GM03348 (cell line): ENCODE data around the gene KCNE3.
A peak's percentile ranks its signal among the peaks of the same experiment; 100 is the strongest.

Experiments used
- DNase-seq: peaks from one replicate; pipeline ENCODE4 v3.0.0; 2012; ENCODE audit warnings: low spot score

KCNE3 gene

DNA sequence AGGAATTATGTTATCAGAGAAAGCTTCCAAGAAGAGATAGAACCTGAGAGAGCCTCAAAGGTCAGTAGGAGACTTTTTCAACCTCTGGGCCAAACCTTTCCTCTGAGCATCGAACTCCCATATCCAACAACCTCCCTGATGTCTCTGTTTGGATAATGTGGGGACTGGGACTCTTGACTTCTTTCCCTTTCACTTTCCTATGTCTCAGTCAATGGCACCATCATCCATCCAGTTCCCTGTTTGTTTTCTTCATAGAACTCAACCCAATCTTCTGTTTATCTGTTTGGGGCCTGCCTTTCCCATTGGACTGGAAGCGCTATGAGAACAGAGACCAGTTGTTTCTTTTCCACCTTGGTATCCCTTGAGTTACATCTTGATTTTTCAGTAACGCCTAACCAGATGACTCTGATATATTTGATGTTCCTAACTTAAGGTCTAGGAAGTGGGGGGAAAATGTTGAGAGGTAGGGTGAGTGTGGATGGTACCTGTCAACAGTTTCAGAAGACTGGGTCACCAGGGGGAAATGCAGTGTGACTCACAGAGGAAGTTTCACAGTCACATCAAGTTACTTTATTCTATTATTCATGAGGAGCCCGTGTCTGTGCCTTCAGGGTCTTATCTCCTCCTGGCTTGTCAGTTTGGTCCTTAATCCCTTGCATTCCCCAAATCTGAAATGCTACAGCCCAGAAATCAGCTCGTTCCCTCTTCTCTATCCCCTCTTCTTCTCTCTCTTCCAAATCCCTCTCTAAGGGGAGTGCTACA is 4.5 kb upstream of the KCNE3 start:
- no peak for DNase-seq

DNA sequence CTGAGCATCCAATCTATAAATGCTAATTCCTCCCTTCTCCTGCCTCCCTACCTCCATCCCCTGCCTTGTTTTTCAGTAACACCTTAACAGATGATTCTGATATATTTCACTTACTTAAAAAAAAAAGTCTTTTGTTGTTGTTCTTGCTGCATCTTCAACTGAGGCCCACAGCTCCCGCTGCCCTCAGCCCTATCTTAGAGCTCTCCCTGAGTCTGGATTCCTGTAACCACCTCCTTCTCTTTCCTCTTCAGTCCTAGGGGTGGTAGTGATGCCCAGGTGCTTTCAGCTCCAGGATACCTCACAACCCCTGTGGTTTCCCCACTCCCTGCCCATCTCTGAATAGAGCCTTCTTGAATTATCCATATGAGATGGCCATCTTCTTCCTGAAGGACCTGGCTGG is 3.7 kb upstream of the KCNE3 start:
- no peak for DNase-seq

DNA sequence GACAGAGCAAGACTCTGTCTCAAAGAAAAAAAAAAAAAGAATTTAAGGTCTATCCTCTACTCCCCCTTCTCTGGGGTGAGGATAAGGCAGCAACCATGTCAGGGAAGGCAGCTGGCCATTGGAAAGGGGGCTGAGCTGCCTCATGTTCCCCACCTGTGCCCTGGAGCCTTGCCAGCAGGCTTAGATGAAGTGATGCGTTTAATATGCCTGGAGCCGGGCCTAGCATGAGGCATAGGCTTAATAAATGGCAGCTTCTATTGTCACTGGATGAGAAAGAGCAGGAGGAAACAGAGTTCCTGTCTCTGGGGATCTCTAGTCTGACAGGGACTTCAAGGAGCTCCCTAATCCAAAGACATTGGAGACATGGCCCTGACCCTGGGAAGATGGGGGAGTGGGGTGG is 3.2 kb upstream of the KCNE3 start:
- DNase-seq: no peak

DNA sequence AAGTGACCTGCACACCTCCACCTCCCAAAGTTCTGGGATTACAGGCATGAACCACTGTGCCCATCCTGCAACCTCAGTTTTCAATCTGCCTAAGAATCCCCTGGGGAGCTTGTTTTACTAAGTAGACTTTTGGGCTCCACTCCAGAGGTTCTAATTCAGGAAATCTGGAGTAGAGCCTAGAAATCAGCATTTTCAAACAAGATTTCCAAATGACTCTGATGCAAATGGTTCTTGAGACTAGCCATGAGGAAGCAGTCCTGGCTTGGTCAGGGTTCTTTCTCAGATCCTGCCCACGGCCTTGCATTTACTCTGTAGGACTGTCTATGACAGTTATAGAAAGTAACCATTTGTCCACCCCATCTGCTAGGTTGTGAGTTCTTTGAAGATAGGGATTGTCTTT is 1.6 kb upstream of the KCNE3 start:
- no peak for DNase-seq

DNA sequence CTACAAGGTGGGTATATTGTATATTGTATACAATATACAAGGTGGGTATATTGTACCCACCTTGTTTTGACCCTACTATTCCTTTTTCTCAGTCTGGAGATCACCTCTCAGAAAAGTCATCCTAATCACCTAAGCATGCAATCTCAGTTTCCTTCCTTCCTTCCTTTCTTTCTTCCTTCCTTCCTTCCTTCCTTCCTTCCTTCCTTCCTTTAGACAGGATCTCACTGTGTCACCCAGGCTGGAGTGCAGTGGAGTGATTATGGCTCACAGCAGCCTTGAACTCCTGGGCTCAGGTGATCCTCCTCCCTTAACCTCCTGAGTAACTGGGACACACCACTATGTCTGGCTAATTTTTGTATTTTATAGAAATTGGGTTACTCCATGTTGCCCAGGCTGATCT is 1.2 kb upstream of the KCNE3 start:
- DNase-seq: no peak

DNA sequence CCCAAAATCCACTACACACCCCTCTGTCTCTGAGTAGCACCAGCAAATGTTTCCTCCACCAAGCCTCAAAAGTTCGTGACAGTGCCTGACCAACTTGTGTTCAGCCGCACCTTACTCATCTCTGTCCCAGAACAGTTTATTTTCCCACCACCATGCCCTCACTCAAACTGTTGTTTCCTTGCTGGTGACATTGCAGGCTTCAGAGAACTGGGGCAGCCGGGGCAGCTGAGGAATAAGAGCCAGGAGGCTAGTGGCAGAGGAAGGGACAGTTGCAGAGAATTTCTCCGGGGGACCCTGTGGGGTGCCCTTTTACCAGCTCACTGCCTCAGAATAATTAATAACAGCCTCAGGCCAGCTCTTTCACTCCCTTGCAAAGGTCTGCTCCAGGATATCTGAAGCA is 709 bp upstream of the KCNE3 start:
- no peak for DNase-seq

DNA sequence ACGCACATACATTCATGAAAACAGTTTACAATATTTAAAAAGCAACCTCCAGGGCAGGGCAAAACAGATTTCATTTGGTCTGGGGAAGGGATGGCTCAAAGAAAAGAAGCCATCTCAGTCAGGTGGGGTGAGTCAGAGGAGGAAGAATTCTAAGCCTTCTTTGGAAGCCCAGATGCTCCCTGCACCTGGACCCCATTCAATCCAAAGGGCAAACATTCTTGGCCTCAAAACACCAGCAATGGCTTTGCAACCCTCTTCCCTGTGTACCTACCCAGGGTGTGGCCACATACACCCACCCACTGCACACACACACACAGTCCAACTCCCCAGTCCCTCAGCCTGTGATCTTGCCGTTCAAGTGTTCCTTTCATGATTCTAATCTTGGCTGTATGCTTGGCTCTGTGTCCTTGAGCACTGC is 2.0 kb downstream of the KCNE3 start:
- no peak for DNase-seq

DNA sequence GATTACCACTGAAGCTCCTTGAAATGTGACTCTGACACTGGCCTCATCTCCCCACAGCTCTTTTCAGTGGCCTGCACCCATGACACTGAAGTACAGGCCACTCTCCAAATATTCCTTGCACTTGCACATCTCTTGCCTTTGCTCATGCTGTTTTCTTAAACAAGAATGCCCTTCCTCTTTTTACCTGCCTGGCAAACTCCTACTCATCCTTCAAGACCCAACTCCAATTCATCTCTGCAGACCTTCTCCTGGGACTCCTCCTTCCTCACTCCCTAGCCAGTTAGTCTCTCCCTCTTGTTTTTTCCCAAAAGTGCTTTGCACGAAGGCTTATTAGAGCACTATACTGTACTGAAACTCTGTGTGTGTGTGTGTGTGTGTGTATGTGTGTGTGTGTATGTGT is 2.6 kb downstream of the KCNE3 start:
- DNase-seq: no peak

DNA sequence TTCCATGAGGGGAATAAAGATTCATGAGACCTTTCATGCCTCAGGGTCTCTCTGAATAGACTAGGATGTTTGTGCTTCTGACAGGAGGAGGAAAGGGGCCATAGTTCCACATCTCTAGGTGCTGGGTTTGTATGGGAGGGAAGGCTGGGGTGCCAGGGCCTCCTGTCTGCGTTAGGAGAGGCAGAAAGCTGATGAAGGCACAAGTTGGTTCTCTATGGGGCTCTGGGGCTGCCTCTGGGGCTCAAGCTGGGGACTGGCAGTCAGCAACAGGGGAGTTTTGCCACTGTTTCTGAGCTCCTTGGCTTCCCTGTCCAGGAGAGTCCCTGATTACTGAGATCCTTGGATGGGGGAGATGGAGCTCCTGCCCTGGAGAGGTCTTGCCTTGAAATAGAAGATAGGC is 4.1 kb downstream of the KCNE3 start:
- DNase-seq: no peak

DNA sequence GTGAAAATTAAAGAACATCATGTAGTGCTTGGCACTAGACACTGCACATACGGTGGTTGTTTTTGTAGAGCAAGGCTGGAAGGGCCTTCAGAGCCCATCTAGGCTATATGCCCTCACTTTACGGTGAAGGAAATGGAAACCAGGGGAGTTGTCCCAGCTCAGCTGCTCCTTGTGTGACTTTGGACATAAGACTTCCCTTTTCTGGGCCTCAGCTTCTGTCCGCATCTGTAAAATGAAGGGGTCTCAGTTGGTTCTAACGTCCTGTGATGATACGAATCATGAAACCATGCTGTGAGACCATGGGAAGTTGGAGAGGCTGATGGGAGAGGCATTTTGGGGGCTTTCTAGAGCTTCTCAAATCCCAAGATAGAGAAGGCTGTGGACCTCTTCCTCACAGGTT is 4.7 kb downstream of the KCNE3 start:
- no peak for DNase-seq

DNA sequence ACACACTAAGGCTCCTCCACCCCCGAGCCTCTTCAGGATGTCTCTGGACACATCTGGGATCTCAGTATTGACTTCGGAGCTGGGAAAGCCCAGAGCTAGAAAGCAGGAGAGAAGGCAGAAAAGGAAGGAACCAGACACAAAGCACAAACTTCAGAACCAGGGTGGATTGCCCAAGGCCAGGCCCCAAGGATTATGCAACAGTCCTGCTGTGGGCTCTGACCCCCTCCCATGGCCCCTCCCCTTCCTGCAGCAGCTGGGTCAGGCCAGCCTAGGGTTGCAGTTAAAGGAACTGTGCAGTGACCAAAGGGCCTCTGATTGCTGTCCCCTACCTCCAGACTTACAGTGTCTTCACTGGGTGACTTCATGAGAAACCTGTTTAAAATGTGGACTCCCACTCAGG is 5.3 kb downstream of the KCNE3 start:
- peak; percentile 63 for DNase-seq

DNA sequence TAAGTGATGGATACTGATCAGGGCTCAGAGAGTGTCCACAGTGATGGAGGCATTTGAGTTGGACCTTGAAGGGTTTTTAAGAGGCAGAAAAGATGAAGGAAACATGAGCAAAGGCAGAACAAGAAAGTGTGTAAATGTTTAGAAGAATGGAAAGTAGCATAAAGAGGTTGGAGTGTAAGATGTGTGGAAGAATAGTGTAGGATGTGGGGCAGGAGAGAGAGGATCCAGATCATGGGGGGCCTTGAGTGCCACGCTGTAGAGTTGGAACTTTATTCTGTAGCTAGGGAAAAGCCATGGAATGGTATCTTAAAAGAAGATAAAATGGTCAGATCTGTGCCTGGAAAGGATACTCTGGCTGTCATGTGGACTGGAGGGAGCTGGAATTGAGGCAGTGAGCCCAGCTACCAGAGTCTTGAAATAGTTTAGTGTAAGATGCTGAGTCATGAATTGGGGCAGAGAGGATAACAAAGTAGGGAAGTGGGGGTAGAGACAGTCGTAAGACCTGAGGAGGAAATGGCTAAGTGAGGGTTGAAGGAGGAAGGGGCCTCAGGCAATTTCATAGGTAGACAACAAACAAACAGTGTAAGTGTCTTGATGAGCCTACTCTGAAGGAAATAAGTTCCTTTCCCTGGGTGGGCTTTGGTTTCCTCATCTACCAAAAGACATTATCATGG is 6.7 kb downstream of the KCNE3 start:
- DNase-seq: peak; percentile 58

DNA sequence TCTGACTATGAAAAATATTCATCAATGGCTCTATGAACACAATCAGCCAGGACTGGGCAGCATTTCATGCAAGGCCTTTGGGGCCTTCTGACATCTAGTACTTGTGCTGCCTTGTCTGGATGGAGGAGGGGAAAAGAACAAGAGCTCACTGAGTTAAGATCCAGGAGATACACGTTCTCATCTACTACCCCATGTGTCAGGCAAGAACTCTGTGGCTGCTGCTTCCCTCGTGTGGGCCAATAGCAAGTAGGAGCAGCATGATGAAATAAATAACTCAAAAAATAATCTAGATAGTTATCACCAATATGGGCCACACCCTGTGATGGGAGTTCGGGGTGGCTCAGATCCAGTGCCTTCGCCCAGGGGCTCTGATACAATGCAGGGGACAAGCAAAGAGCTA is 7.3 kb downstream of the KCNE3 start:
- no peak for DNase-seq

DNA sequence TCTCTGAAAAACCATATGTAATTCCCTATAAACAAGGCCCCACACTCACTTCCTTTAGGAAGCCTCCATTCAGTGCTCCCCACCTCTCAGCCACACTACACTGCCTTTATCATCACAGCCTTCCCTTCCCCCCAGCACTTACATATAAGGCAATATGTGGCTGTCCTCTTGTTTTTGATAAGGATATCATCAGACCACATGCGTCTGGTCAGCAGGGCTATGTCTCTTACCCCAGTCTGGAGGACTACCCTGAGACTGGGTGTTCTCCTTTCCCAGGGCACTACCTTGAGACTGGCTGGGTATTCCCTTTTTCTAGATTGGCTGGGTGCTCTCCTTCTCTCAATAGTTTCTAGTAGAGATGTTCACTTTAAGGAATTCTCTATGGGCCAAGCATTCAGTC is 7.8 kb downstream of the KCNE3 start:
- no peak for DNase-seq

DNA sequence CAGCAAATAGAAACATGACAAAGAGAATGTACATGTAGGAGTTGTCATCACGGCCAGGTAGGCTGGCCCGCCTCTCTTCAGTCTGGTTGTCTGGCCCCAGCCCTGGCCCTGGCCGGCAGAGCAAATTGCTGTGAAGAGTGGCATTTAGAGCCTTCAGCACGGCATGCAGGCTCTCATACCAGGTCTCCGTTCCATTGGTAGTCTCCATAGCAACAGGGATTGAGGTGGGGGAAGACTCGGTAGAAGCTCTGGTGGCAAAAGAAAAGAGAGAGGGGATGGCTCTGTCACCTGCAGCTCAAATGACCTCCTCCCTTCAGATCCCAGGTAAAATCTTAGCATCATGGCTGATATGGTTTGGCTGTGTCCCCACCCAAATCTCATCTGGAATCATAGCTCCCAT is 10.0 kb downstream of the KCNE3 start:
- DNase-seq: no peak

DNA sequence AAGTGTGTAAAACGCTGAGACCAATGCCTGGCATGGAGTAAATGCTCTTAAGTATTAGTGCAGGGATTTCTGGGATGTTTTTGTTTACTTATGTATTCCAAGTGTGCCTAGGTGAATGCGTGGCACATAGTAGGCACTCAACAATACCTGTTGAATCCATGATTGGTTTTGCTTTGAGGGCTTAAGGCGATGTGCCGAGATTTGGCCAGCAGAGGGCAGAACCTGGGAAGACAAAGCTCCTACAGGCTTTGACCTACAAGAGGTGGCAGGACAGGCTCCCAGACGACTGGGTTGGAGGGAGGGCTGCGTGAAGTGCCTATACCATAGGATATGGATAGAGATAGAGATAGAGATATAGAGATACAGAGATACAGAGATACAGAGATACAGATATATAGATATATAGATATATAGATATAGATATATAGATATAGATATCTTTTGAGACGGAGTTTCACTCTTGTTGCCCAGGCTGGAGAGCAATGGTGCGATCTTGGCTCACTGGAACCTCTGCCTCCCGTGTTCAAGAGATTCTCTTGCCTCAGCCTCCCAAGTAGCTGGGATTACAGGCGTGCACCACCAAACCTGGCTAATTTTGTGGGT is 13.9 kb downstream of the KCNE3 start:
- peak; percentile 75 for DNase-seq

DNA sequence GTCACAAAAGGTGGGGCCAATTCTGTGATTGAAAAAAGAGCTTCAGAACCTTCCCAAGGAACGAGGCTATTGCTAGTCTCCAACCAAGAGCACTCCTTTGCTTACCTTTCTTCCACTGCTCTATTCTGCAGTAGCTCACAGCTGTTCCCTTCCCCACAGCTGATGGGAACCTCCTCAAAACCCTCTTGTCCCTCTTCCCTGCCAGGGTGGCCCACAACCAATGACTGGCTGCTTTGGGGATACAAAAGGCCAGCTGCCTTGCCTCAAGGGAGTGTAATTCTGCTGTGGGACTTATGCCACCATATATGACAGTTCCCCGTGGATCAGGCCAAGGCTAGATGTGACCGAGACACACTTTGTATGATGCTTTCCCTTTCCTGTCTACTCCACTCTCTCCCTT is 15.0 kb downstream of the KCNE3 start:
- no peak for DNase-seq

DNA sequence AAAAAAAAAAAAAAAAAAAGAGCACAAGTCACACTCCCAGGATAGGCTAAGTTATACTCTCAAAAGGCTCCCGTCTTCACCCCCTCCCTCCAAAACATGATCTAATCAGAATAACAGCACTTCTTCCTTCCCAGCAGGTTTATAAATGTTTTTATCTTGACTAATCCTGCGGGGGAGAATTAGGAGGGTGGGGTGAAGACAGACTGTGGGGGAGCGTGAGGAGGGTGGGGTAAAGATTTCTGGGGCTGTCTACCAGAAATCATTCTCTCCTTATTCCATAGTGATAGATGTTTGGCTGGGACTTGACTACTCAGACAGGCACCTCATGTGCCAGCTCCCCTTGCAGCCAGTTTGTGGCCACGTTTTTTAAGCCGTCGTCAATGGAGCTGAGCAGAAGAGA is 17.0 kb downstream of the KCNE3 start:
- DNase-seq: no peak

DNA sequence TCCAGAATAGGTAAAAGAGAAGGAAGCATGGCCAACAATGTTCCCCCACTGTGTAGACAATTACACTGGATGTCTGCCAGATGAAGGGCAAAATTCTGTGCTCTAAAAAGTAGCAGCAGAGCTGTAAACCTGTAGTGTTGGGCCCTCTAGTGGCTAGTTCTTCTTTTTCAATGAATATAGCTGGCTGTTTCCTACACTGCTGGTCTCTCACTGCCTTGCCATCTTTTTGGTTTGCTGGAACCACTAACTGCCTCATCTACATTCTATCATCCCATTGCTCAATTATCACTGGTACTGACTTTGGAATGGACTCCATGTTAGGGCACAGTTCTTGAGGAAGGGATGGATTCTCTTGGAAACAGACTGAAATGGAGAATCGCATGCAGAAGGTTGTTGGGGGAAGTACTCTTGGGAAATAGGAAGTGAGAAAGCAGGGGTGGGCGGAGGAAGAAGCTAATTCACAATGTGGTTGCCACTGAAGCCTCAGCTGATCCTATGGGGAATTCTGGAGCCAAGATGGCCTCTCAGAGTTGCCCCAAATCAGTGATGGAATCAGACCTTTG is 17.9 kb downstream of the KCNE3 start:
- peak; percentile 85 for DNase-seq

DNA sequence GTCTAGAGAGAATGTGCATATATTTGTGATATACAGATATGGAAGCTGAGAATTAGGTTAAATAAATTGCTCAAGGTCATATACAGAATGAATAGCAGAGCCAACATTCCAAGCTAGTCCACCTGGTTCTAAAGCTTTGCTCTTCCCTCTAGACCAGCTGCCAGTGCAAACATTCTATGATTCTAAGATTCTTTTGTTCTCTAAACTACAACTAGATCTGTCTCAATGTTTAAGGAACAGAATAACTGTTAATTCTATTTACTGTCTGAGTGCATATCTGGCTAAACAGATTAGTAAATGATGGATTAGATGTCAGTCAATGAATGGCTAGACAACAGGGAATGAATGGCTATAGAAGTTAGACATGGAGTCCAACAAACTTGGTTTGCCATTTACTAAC is 19.6 kb downstream of the KCNE3 start:
- DNase-seq: no peak

DNA sequence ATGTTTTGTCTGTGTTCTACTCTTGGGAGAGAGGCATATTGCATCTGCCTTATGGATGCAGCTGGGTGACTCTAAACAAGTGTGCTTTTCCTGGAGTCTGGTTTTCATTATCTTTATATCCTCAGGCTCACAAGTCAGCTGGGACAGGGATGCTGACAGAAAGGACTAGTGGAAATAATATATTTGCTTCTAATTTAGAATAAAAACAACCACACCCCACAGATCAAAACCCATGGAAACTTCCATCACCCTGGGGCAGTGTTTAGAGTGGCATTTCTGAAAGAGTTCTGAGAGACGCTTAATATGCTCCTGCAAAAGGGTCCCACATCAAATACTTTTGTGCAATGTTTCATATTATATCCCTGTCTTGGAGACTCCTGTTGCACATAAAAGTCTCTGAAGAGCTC is 20.8 kb downstream of the KCNE3 start:
- DNase-seq: no peak

DNA sequence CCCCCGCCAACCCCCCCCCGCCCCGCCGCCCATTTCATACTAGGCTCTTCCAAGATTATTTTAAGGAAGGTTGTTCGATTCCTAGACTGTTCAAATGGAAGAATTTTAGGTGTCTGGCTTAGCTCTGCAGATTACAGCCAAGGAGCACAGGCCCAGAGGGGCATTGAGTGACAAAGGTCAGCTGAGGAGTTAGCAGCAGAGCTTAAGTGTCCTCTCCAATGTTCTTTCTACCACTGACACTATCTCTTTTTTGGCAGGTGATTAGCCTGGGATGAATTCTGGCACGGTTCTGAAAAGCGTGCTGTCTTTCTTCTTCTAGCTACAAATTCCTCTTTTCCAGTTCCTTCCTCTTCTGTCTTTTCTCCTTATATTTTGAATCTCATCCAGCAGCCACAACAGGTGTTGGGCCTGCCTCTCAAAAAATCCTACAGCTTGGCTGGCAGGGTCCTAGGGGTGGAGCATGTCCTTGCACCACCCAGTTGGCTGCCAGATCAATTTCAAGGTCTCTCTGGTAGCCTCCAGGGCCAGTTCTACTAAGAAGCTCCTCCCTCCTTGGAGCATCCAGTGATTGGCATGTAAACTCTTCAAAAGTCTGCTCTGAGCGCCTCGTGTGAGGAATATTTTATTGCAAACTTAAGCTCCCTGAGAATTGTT is 23.0 kb downstream of the KCNE3 start:
- DNase-seq: no peak
